Measurements from ENCODE around the gene PARD6A.

Gene PARD6A

DNA sequence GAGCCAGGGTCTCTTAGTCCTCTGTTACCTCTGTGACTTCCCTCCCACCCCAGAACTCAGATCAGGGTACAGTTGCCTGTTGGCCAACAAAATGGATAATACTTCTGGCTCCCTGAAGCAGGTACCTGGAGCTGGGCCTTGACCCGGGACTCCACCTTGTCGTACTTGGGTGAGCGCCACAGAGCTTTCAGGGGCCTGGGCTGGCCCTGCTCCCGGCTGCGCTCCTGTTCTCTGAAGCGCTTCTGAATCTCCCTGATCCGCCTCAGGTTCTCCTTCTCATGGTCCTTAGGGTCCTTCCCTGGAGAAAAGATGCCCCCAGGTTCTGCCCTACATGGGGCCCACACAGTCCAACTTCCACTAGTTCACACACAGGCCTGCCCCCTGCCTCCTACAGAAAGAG, 4.1 kb downstream of the PARD6A start:
- no peak for TF ChIP-seq TOX (CRISPR knock-in tag; IDR thresholded peaks at IDR 0.05; ENCODE audit: borderline replicate concordance)
- TF ChIP-seq ARNTL (CRISPR knock-in tag; IDR thresholded peaks at IDR 0.05; ENCODE audit: borderline replicate concordance, low read depth), result no peak
- no peak for TF ChIP-seq ZFP30 (CRISPR knock-in tag; IDR thresholded peaks at IDR 0.05)
- TF ChIP-seq ZFP3 (CRISPR knock-in tag; IDR thresholded peaks at IDR 0.05), result no peak
- no peak for TF ChIP-seq BACH2 (CRISPR knock-in tag; IDR thresholded peaks at IDR 0.05; ENCODE audit: borderline replicate concordance)
- ATAC-seq, result no peak

DNA sequence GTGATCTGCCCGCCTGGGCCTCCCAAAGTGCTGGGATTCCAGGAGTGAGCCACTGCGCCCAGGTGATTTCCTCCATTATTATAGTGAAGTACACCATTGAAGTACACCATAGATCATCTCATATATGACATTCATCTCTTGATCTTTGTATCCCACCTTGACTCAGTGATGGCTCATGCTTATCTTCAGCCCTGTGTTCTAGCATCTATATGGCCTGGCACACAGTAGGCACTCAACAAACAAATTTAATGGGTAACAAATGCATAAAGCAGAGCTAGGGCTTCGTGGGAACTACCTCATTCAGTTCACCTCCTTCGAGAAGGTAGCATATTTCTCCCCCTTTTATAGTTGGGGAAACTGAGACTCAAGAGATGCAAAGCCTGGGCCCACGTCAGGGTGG, 4.8 kb downstream of the PARD6A start:
- TF ChIP-seq ZC3H10 (CRISPR knock-in tag; IDR thresholded peaks at IDR 0.05), result no peak
- no peak for TF ChIP-seq ARNTL (CRISPR knock-in tag; IDR thresholded peaks at IDR 0.05; ENCODE audit: borderline replicate concordance, low read depth)
- TF ChIP-seq TOX (CRISPR knock-in tag; IDR thresholded peaks at IDR 0.05; ENCODE audit: borderline replicate concordance), result no peak
- no peak for ATAC-seq

DNA sequence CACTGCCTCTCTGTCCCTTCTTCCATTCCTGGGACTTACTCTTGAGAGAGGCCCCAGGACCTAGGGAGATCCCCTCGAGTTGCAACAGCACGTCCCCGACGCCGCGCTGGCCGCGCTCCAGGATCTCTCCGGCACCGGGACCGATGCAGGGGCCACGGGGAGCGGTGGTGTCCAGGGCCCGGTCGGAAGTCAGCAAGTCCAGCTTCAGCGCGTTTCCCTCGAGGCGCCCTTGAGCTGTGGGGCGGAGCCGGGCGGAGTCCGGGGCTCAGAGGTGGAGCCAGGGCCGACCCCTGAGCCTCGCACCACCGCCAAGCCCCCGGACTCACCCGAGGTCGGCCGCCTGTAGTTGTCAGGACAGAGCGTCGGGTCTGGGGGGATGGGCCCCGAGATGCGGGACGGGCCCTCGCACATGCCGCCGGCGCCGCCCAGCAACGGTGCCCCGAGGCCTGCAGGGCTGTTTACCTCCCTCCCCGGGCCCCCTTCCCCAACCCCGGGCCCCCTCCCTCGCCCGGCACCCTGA, 5.3 kb downstream of the PARD6A start:
- TF ChIP-seq RARB (CRISPR knock-in tag; IDR thresholded peaks at IDR 0.05), result no peak
- no peak for TF ChIP-seq ZC3H10 (CRISPR knock-in tag; IDR thresholded peaks at IDR 0.05)
- no peak for TF ChIP-seq ISL1 (CRISPR knock-in tag; IDR thresholded peaks at IDR 0.05)
- TF ChIP-seq ARNTL (CRISPR knock-in tag; IDR thresholded peaks at IDR 0.05; ENCODE audit: borderline replicate concordance, low read depth), result no peak
- TF ChIP-seq CSDC2 (CRISPR knock-in tag; IDR thresholded peaks at IDR 0.05), result no peak
- no peak for TF ChIP-seq OSR1 (CRISPR knock-in tag; IDR thresholded peaks at IDR 0.05)
- no peak for TF ChIP-seq ZNF70 (CRISPR knock-in tag; IDR thresholded peaks at IDR 0.05)
- no peak for TF ChIP-seq ESRRG (CRISPR knock-in tag; IDR thresholded peaks at IDR 0.05)
- no peak for TF ChIP-seq SNAI2 (CRISPR knock-in tag; IDR thresholded peaks at IDR 0.05)
- TF ChIP-seq ZNF8 (CRISPR knock-in tag; IDR thresholded peaks at IDR 0.05), result no peak
- TF ChIP-seq BACH2 (CRISPR knock-in tag; IDR thresholded peaks at IDR 0.05; ENCODE audit: borderline replicate concordance), result no peak
- no peak for TF ChIP-seq PPARA (CRISPR knock-in tag; IDR thresholded peaks at IDR 0.05; ENCODE audit: borderline replicate concordance)
- TF ChIP-seq, protein P1, sequence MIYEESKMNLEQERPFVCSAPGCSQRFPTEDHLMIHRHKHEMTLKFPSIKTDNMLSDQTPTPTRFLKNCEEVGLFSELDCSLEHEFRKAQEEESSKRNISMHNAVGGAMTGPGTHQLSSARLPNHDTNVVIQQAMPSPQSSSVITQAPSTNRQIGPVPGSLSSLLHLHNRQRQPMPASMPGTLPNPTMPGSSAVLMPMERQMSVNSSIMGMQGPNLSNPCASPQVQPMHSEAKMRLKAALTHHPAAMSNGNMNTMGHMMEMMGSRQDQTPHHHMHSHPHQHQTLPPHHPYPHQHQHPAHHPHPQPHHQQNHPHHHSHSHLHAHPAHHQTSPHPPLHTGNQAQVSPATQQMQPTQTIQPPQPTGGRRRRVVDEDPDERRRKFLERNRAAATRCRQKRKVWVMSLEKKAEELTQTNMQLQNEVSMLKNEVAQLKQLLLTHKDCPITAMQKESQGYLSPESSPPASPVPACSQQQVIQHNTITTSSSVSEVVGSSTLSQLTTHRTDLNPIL (CRISPR knock-in tag; IDR thresholded peaks at IDR 0.05; ENCODE audit: low read depth), result no peak
- TF ChIP-seq, protein P2, sequence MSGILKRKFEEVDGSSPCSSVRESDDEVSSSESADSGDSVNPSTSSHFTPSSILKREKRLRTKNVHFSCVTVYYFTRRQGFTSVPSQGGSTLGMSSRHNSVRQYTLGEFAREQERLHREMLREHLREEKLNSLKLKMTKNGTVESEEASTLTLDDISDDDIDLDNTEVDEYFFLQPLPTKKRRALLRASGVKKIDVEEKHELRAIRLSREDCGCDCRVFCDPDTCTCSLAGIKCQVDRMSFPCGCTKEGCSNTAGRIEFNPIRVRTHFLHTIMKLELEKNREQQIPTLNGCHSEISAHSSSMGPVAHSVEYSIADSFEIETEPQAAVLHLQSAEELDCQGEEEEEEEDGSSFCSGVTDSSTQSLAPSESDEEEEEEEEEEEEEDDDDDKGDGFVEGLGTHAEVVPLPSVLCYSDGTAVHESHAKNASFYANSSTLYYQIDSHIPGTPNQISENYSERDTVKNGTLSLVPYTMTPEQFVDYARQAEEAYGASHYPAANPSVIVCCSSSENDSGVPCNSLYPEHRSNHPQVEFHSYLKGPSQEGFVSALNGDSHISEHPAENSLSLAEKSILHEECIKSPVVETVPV (CRISPR knock-in tag; IDR thresholded peaks at IDR 0.05), result no peak
- TF ChIP-seq, protein P3, sequence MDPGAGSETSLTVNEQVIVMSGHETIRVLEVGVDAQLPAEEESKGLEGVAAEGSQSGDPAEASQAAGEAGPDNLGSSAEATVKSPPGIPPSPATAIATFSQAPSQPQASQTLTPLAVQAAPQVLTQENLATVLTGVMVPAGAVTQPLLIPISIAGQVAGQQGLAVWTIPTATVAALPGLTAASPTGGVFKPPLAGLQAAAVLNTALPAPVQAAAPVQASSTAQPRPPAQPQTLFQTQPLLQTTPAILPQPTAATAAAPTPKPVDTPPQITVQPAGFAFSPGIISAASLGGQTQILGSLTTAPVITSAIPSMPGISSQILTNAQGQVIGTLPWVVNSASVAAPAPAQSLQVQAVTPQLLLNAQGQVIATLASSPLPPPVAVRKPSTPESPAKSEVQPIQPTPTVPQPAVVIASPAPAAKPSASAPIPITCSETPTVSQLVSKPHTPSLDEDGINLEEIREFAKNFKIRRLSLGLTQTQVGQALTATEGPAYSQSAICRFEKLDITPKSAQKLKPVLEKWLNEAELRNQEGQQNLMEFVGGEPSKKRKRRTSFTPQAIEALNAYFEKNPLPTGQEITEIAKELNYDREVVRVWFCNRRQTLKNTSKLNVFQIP (CRISPR knock-in tag; IDR thresholded peaks at IDR 0.05; ENCODE audit: borderline replicate concordance, low read depth), result no peak
- TF ChIP-seq TOX (CRISPR knock-in tag; IDR thresholded peaks at IDR 0.05; ENCODE audit: borderline replicate concordance), result no peak
- no peak for TF ChIP-seq ZFP30 (CRISPR knock-in tag; IDR thresholded peaks at IDR 0.05)
- TF ChIP-seq, protein P4, sequence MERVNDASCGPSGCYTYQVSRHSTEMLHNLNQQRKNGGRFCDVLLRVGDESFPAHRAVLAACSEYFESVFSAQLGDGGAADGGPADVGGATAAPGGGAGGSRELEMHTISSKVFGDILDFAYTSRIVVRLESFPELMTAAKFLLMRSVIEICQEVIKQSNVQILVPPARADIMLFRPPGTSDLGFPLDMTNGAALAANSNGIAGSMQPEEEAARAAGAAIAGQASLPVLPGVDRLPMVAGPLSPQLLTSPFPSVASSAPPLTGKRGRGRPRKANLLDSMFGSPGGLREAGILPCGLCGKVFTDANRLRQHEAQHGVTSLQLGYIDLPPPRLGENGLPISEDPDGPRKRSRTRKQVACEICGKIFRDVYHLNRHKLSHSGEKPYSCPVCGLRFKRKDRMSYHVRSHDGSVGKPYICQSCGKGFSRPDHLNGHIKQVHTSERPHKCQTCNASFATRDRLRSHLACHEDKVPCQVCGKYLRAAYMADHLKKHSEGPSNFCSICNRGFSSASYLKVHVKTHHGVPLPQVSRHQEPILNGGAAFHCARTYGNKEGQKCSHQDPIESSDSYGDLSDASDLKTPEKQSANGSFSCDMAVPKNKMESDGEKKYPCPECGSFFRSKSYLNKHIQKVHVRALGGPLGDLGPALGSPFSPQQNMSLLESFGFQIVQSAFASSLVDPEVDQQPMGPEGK (CRISPR knock-in tag; IDR thresholded peaks at IDR 0.05; ENCODE audit: borderline replicate concordance), result no peak
- peak; percentile 22 for ATAC-seq

DNA sequence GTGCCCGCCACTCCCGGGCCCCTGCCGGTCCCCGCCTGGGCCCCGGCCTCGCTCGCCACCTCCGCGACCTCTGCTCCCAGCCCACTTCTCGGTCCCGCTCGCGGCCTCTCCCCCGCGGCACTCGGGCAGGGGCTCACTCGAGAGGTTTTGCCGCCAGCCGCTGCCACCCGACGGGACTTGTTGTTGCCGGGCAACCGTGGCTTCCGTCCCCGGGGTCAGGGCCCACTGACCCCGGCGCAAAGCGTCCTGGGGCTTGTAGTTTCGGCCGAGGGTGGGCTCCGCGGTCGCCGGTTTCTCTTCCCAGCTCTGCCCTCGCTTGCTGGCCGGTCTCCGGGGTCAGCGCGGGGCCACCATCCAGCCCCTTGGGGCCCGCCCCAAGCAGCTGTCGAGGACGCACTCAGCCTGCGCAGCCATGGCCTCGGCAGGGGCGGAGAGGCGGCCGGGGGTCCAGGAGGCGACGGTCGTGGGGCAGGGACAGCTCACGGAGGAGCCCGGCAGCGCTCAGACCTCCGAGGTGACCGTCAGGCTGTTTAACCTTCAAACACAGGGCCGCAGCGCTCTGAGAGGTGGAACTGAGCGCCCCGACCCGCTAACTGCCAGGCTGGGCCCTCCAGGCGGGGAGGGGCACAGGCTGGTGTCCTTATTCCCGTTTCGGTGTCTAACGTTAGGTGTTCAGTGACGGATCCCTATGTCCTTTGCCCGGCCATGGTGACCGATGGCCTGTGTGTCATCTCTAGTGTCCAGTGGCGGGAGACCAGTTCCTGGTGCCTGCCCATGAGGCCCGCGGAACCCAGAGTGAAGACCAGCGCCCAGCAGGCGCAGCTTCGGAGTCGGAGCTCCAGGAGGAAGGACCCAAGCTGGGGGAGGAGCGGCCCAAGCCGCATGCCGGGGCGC, 6.0 kb downstream of the PARD6A start, which contains the start of the genes C16orf86 and ENKD1:
Gene C16orf86, plus strand, starts transcription at position 256 of the 894 bp plus-strand sequence. Its CDS starts 157 bp downstream, at position 413.
Gene ENKD1, minus strand, starts transcription at position 192 of the 894 bp plus-strand sequence. CDS start 308 bp downstream, outside the sequence.
- TF ChIP-seq, protein P5, sequence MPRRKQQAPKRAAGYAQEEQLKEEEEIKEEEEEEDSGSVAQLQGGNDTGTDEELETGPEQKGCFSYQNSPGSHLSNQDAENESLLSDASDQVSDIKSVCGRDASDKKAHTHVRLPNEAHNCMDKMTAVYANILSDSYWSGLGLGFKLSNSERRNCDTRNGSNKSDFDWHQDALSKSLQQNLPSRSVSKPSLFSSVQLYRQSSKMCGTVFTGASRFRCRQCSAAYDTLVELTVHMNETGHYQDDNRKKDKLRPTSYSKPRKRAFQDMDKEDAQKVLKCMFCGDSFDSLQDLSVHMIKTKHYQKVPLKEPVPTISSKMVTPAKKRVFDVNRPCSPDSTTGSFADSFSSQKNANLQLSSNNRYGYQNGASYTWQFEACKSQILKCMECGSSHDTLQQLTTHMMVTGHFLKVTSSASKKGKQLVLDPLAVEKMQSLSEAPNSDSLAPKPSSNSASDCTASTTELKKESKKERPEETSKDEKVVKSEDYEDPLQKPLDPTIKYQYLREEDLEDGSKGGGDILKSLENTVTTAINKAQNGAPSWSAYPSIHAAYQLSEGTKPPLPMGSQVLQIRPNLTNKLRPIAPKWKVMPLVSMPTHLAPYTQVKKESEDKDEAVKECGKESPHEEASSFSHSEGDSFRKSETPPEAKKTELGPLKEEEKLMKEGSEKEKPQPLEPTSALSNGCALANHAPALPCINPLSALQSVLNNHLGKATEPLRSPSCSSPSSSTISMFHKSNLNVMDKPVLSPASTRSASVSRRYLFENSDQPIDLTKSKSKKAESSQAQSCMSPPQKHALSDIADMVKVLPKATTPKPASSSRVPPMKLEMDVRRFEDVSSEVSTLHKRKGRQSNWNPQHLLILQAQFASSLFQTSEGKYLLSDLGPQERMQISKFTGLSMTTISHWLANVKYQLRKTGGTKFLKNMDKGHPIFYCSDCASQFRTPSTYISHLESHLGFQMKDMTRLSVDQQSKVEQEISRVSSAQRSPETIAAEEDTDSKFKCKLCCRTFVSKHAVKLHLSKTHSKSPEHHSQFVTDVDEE (CRISPR knock-in tag; IDR thresholded peaks at IDR 0.05), result 0 out of 2 replicates have a peak, but pooled peaks have one; percentile 24
- TF ChIP-seq ZNF565 (CRISPR knock-in tag; conservative IDR thresholded peaks at IDR 0.05; ENCODE audit: low read depth), result no peak
- peak; percentile 73 for ATAC-seq

All from SK-N-SH treated with all-trans-retinoic acid at 6 μM for 48 hours (cell line).